ENCODE measurements around the gene C2orf68. TPM values are rescaled to one million over a fixed set of nuclear protein-coding genes. Genes with fewer than 3 reads are reported as not detected.

The C2orf68 gene
- total and polyA plus RNA-seq, 9 of the 15 experiments (the other 6 are each of a cell fraction or from before 2014, with no cell fraction given): 22.1 to 50.0 (median 31.8) TPM

DNA sequence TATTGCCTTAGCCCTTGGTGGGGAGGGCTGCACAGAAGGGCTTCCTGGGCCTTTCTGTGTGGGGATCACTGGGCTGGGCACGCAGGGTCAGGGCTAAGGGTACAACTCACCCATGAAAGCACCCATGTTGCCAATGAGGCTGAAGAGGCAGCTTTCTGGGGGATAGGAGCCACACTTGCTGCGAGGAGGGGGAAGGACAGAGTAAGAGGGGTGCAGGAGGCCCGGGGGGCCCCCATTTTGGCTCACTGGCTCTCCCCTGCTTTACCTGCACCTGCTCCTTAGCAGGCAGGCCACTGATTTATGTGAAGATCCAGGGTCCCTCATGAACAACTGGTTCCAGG, 11.7 kb downstream of the C2orf68 start:
- POLR2A ChIA-PET: interaction anchor here (0.5 to 4.5 kb wide), 10 partner anchors 9 to 836 kb away, joined by 3 to 25 read pairs (median 4); partner anchors contain the start of genes C2orf68, MAT2A and VAMP8
- TF ChIP-seq ZNF431 (CRISPR knock-in tag; IDR thresholded peaks at IDR 0.05) (no peak), CBX1 (IDR thresholded peaks at IDR 0.05; ENCODE audit: low read depth) (no peak), RBFOX2 (IDR thresholded peaks at IDR 0.05; ENCODE audit: low read depth, low read length) (0 out of 2 replicates have a peak, but pooled peaks have one; percentile 43)
- in situ Hi-C loops (cut with MboI) (no loop called here), intact Hi-C loops (cut with micrococcal nuclease) (loop anchor here (5.0 kb wide), 1 partner anchor 178 kb away; no protein-coding TSS in a partner anchor)
- Histone ChIP-seq H3K4me1 (replicated peaks in 1 of 2; ENCODE audit: control insufficient read depth in 2 of 2, insufficient read depth in 2 of 2, low read length in 2 of 2) (peaks cover 15 to 46% of the 10 kb centered on the region in 2 experiments; a peak in 4 of 5 replicates), H3K36me3 (ENCODE audit: control insufficient read depth, insufficient read depth, low read length) (peaks cover 33% of the 10 kb centered on the region; the same call in 2 of the 3 replicates), H3K27ac (ENCODE audit: extremely low read depth, low read depth, low read length) (no peak overlapping the region), H4K20me1 (replicated peaks; ENCODE audit: control insufficient read depth, insufficient read depth, low read length) (no peaks in the 10 kb centered on the region), H3K9ac (ENCODE audit: insufficient read depth in 1 of 2, low read depth in 2 of 2, low read length in 2 of 2) (peak overlapping the region in 1 of 2 experiments; percentile 46; a peak in 1 of 4 replicates), H3K79me2 (ENCODE audit: control insufficient read depth, insufficient read depth, low read length) (peaks cover 42% of the 10 kb centered on the region), H3K9me1 (ENCODE audit: control insufficient read depth, insufficient read depth, low read length) (no peaks in the 10 kb centered on the region), H3K4me3 (no peak overlapping the region), H2AFZ (ENCODE audit: low read depth, low read length) (no peak overlapping the region), H3K4me2 (ENCODE audit: insufficient read depth, low read length) (no peak overlapping the region), H3K27me3 (ENCODE audit: control insufficient read depth in 2 of 2, insufficient read depth in 2 of 2, low read length in 2 of 2) (no peaks in the 10 kb centered on the region), H3K9me3 (replicated peaks; ENCODE audit: control insufficient read depth, insufficient read depth, low read depth, low read length) (no peaks in the 10 kb centered on the region)
- 89% methylated on average over 2 of the region's 3 CpGs for WGBS (ENCODE audit: insufficient coverage, low coverage, missing lambda C conversion rate)
- CTCF ChIA-PET (ENCODE audit: low intra/inter-chr PET ratio): no interaction called here
- BruUV-seq (replicated peaks): no TSS peak
- ATAC-seq: no peak
- DNase-seq (ENCODE audit: extremely low read depth in 1 of 4, low spot score in 3 of 4): no peak
- FAIRE-seq: no peak

- Histone ChIP-seq H3K4me2 (ENCODE audit: insufficient read depth, low read length) (no peak overlapping the region), H3K9me3 (replicated peaks; ENCODE audit: control insufficient read depth, insufficient read depth, low read depth, low read length) (no peaks in the 10 kb centered on the region), H4K20me1 (replicated peaks; ENCODE audit: control insufficient read depth, insufficient read depth, low read length) (no peaks in the 10 kb centered on the region), H3K27me3 (ENCODE audit: control insufficient read depth in 2 of 2, insufficient read depth in 2 of 2, low read length in 2 of 2) (no peaks in the 10 kb centered on the region), H3K36me3 (ENCODE audit: control insufficient read depth, insufficient read depth, low read length) (peaks cover 31% of the 10 kb centered on the region; the same call in 2 of the 3 replicates), H3K9me1 (ENCODE audit: control insufficient read depth, insufficient read depth, low read length) (no peaks in the 10 kb centered on the region), H3K4me3 (no peak overlapping the region), H3K27ac (ENCODE audit: extremely low read depth, low read depth, low read length) (no peak overlapping the region), H2AFZ (ENCODE audit: low read depth, low read length) (no peak overlapping the region), H3K4me1 (replicated peaks in 1 of 2; ENCODE audit: control insufficient read depth in 2 of 2, insufficient read depth in 2 of 2, low read length in 2 of 2) (peaks cover 14 to 48% of the 10 kb centered on the region in 2 experiments; a peak in 4 of 5 replicates), H3K9ac (ENCODE audit: insufficient read depth in 1 of 2, low read depth in 2 of 2, low read length in 2 of 2) (peak overlapping the region in 1 of 2 experiments; percentile 46; a peak in 2 of 4 replicates), H3K79me2 (ENCODE audit: control insufficient read depth, insufficient read depth, low read length) (peaks cover 45% of the 10 kb centered on the region)
- no peak for DNase-seq (ENCODE audit: extremely low read depth in 1 of 4, low spot score in 3 of 4)
- POLR2A ChIA-PET: interaction anchor here (0.9 to 4.5 kb wide), 9 partner anchors 9 to 211 kb away, joined by 3 to 25 read pairs (median 4); partner anchors contain the start of genes C2orf68, MAT2A and VAMP8
- no peak for ATAC-seq
- intact Hi-C loops (cut with micrococcal nuclease) (loop anchor here (5.0 kb wide), 1 partner anchor 177 kb away; no protein-coding TSS in a partner anchor), in situ Hi-C loops (cut with MboI) (no loop called here)
- CTCF ChIA-PET (ENCODE audit: low intra/inter-chr PET ratio): no interaction called here
- no TSS peak for BruUV-seq (replicated peaks)
- 77% methylated on average over 14 of the region's 17 CpGs for WGBS (ENCODE audit: insufficient coverage, low coverage, missing lambda C conversion rate)
- no peak for FAIRE-seq
- no peak for TF ChIP-seq HDAC1 (IDR thresholded peaks at IDR 0.05)
- no peak for TF ChIP-seq MAFF (IDR thresholded peaks at IDR 0.05; ENCODE audit: low read length)
- TF ChIP-seq RBBP5 (IDR thresholded peaks at IDR 0.05; ENCODE audit: borderline replicate concordance, insufficient read depth, low read length, poor library complexity, severe bottlenecking): no peak
- TF ChIP-seq HMGN3 (IDR thresholded peaks at IDR 0.05; ENCODE audit: borderline replicate concordance, extremely low read depth, insufficient read length, low read depth, low read length): no peak
- TF ChIP-seq DLX4 (CRISPR knock-in tag; IDR thresholded peaks at IDR 0.05): no peak
- no peak for TF ChIP-seq RBM22 (IDR thresholded peaks at IDR 0.05; ENCODE audit: low read depth, low read length, poor library complexity, severe bottlenecking)
- no peak for TF ChIP-seq ZNF586 (CRISPR knock-in tag; conservative IDR thresholded peaks at IDR 0.05)
- TF ChIP-seq ZNF395 (CRISPR knock-in tag; IDR thresholded peaks at IDR 0.05): no peak
- TF ChIP-seq RBFOX2 (IDR thresholded peaks at IDR 0.05; ENCODE audit: low read depth, low read length): peak; percentile 66
- TF ChIP-seq SUPT5H (IDR thresholded peaks at IDR 0.05): peak; percentile 37; the same call in 1 of the 2 replicates
These were observed 12.2 kb downstream of the C2orf68 start for GRCh38 chr2:85599468-85600234.
